ENCODE results near the gene CLSTN2. TPM values are rescaled to one million over a fixed set of nuclear protein-coding genes. Genes with fewer than 3 reads are reported as not detected.

The CLSTN2 gene
- total RNA-seq, 4 donors from 2014 or later = 19.5 to 66.7 (median 42.5) TPM

GRCh38 chr3:140421884-140422283, 486.9 kb downstream of the CLSTN2 start:
- TF ChIP-seq CTCF (IDR thresholded peaks at IDR 0.05; ENCODE audit: low read depth) = no peak

- TF ChIP-seq CTCF (IDR thresholded peaks at IDR 0.05; ENCODE audit: low read depth) = no peak
These were observed 488.2 kb downstream of the CLSTN2 start for GRCh38 chr3:140423146-140423545.

GRCh38 chr3:140424211-140424610, 489.2 kb downstream of the CLSTN2 start:
- TF ChIP-seq CTCF (IDR thresholded peaks at IDR 0.05; ENCODE audit: low read depth) = no peak

- no peak for TF ChIP-seq CTCF (IDR thresholded peaks at IDR 0.05; ENCODE audit: low read depth)
These were observed 489.7 kb downstream of the CLSTN2 start for GRCh38 chr3:140424726-140425125.

- no peak for TF ChIP-seq CTCF (IDR thresholded peaks at IDR 0.05; ENCODE audit: low read depth)
These were observed 492.8 kb downstream of the CLSTN2 start for GRCh38 chr3:140427786-140428185.

- no peak for TF ChIP-seq CTCF (IDR thresholded peaks at IDR 0.05; ENCODE audit: low read depth)
These were observed 493.4 kb downstream of the CLSTN2 start for GRCh38 chr3:140428380-140428779.

- no peak for TF ChIP-seq CTCF (IDR thresholded peaks at IDR 0.05; ENCODE audit: low read depth)
These were observed 494.8 kb downstream of the CLSTN2 start for GRCh38 chr3:140429791-140430190.

All from subcutaneous adipose tissue (tissue), 4 donors.